ENCODE data around the gene RAI1. TPM values are rescaled to one million over a fixed set of nuclear protein-coding genes. Genes with fewer than 3 reads are reported as not detected.

The RAI1 gene
- total RNA-seq, 4 donors from 2014 or later = 17.0 to 36.3 (median 22.3) TPM

DNA sequence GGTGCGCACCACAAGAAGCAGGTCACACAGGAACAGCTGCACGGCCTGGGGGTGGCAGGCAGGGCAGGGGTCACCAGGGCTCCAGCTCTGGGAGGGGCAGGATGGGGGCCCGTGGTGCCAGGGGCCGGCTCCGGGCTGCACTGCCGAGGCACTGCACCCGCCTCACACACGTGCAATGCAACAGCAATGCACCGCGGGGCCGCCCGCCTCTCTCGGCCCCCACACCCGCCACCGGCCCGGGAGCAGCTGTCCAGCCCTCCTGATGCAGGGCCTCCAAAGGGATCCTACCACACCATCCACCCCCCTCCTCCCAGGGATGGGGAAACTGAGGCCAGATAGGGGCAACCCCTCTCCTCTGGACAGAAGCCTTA, 132.5 kb downstream of the RAI1 start:
- H3K9me3 ChIP-seq = no peaks in the 10 kb centered on the region
- 60% methylated on average over 1 of the region's 16 CpGs; no CpG with 5 or more reads in 1 of the 2 donors for WGBS, 2 donors
- H3K36me3 ChIP-seq = peaks cover 21 to 80% (median 45%) of the 10 kb centered on the region in 3 donors
- TF ChIP-seq, protein P1, sequence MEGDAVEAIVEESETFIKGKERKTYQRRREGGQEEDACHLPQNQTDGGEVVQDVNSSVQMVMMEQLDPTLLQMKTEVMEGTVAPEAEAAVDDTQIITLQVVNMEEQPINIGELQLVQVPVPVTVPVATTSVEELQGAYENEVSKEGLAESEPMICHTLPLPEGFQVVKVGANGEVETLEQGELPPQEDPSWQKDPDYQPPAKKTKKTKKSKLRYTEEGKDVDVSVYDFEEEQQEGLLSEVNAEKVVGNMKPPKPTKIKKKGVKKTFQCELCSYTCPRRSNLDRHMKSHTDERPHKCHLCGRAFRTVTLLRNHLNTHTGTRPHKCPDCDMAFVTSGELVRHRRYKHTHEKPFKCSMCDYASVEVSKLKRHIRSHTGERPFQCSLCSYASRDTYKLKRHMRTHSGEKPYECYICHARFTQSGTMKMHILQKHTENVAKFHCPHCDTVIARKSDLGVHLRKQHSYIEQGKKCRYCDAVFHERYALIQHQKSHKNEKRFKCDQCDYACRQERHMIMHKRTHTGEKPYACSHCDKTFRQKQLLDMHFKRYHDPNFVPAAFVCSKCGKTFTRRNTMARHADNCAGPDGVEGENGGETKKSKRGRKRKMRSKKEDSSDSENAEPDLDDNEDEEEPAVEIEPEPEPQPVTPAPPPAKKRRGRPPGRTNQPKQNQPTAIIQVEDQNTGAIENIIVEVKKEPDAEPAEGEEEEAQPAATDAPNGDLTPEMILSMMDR (IDR thresholded peaks at IDR 0.05) = no peak
- TF ChIP-seq POLR2A (IDR thresholded peaks at IDR 0.05) = no peak
- H3K4me1 ChIP-seq = peaks cover 42 to 98% (median 64%) of the 10 kb centered on the region in 3 donors
- intact Hi-C loops (cut with DNase I) = loop anchor here (10.0 kb wide), 1 partner anchor 221 kb away; the partner anchor contains the start of genes ATPAF2 and GID4
- peak overlapping the region in 3 of 4 donors; percentile 6 to 47 (median 46) for H3K27ac ChIP-seq
- H3K27me3 ChIP-seq = no peaks in the 10 kb centered on the region
- H3K4me3 ChIP-seq = no peak overlapping the region
- DNase-seq = no peak

- intact Hi-C loops (cut with DNase I) = loop anchor here (10.0 kb wide), 1 partner anchor 220 kb away; the partner anchor contains the start of genes ATPAF2 and GID4
- Histone ChIP-seq H3K4me3 (no peak overlapping the region), H3K27me3 (no peaks in the 10 kb centered on the region), H3K27ac (peak overlapping the region; percentile 3 to 47 (median 26)), H3K36me3 (peaks cover 28 to 87% (median 51%) of the 10 kb centered on the region in 3 donors), H3K4me1 (peaks cover 43 to 98% (median 64%) of the 10 kb centered on the region in 3 donors), H3K9me3 (no peaks in the 10 kb centered on the region)
- DNase-seq = no peak
- TF ChIP-seq POLR2A (IDR thresholded peaks at IDR 0.05) = no peak
- TF ChIP-seq, protein P1 (IDR thresholded peaks at IDR 0.05) = no peak
- 63 to 79% methylated on average over 4 to 5 of the region's 20 CpGs for WGBS, 2 donors
These were observed 133.2 kb downstream of the RAI1 start for GRCh38 chr17:17814162-17815061.

GRCh38 chr17:17815062-17815406, 133.8 kb downstream of the RAI1 start:
- Histone ChIP-seq H3K9me3 (no peaks in the 10 kb centered on the region), H3K4me3 (no peak overlapping the region), H3K36me3 (peaks cover 29 to 94% (median 53%) of the 10 kb centered on the region in 3 donors), H3K27ac (peak overlapping the region in 3 of 4 donors; percentile 1 to 47 (median 46)), H3K27me3 (no peaks in the 10 kb centered on the region), H3K4me1 (peaks cover 43 to 98% (median 64%) of the 10 kb centered on the region in 3 donors)
- no peak for DNase-seq
- no peak for TF ChIP-seq POLR2A (IDR thresholded peaks at IDR 0.05)
- TF ChIP-seq, protein P1 (IDR thresholded peaks at IDR 0.05) = no peak
- intact Hi-C loops (cut with DNase I) = loop anchor here (10.0 kb wide), 1 partner anchor 220 kb away; the partner anchor contains the start of genes ATPAF2 and GID4
- WGBS, 2 donors = 60 to 69% methylated on average over 2 to 6 of the region's 8 CpGs

- H3K4me3 ChIP-seq = no peak overlapping the region
- peaks cover 43 to 98% (median 64%) of the 10 kb centered on the region in 3 donors for H3K4me1 ChIP-seq
- H3K36me3 ChIP-seq = peaks cover 29 to 96% (median 53%) of the 10 kb centered on the region in 3 donors
- intact Hi-C loops (cut with DNase I) = loop anchor here (10.0 kb wide), 1 partner anchor 219 kb away; the partner anchor contains the start of genes ATPAF2 and GID4
- no peak for DNase-seq
- H3K27ac ChIP-seq = peak overlapping the region in 3 of 4 donors; percentile 1 to 47 (median 46)
- 79 to 90% methylated on average over 9 to 11 of the region's 17 CpGs for WGBS, 2 donors
- no peaks in the 10 kb centered on the region for H3K27me3 ChIP-seq
- H3K9me3 ChIP-seq = no peaks in the 10 kb centered on the region
- TF ChIP-seq, protein P1 (IDR thresholded peaks at IDR 0.05) = no peak
- no peak for TF ChIP-seq POLR2A (IDR thresholded peaks at IDR 0.05)
These were observed 134.4 kb downstream of the RAI1 start for GRCh38 chr17:17815436-17816200.

Measured in esophagus squamous epithelium (tissue), 5 donors.